Measurements from ENCODE around the gene AFF1. TPM values are rescaled to one million over a fixed set of nuclear protein-coding genes. Genes with fewer than 3 reads are reported as not detected.
A peak's percentile ranks its signal among the peaks of the same experiment; 100 is the strongest.

The AFF1 gene
- total RNA-seq = 10 to 100 TPM; 24.3 to 42.8 TPM
- 10 to 100 TPM in 1 of 2 donors, 1 to 10 TPM in 1; 7.2 to 18.6 TPM for polyA plus RNA-seq

- Histone ChIP-seq H3K4me3 (ENCODE audit: low read depth in 1 of 3, low read length in 3 of 3) (peak within 1 kb of the TSS; percentile 54 to 84 (median 67)), H3K27me3 (ENCODE audit: control insufficient read depth in 4 of 4, insufficient read depth in 4 of 4, low read length in 3 of 4) (no peaks in the 10 kb centered on the region), H3K9me3 (ENCODE audit: control insufficient read depth in 4 of 4, low read length in 3 of 4) (no peaks in the 10 kb centered on the region), H3K4me1 (ENCODE audit: control insufficient read depth in 4 of 4, insufficient read depth in 4 of 4, low read length in 3 of 4) (peaks cover 9 to 36% (median 22%) of the 10 kb centered on the region in 4 donors), H3K9ac (ENCODE audit: low read depth in 1 of 2, low read length in 2 of 2) (peak within 1 kb of the TSS; percentile 83 to 91), H3K36me3 (ENCODE audit: control insufficient read depth in 4 of 4, insufficient read depth in 3 of 4, low read depth in 1 of 4, low read length in 3 of 4) (no peaks in the 10 kb centered on the region), H3K27ac (ENCODE audit: low read depth in 1 of 2, low read length in 2 of 2) (peak within 1 kb of the TSS; percentile 90 to 99)
- under 1% methylated on average over 97 of the region's 97 CpGs for WGBS
- peak; percentile 99 for DNase-seq (ENCODE audit: low spot score)
- TF ChIP-seq NR2F2 (IDR thresholded peaks at IDR 0.05) = no peak
- peak; percentile 70 for TF ChIP-seq SP1 (IDR thresholded peaks at IDR 0.05)
- TF ChIP-seq HNF4G (IDR thresholded peaks at IDR 0.05) = no peak
- TF ChIP-seq REST (IDR thresholded peaks at IDR 0.05) = no peak
- TF ChIP-seq JUND (IDR thresholded peaks at IDR 0.05) = peak in 1 of 2 donors; percentile 9
- TF ChIP-seq YY1 (IDR thresholded peaks at IDR 0.05) = peak; percentile 73
- TF ChIP-seq ATF3 (IDR thresholded peaks at IDR 0.05) = no peak
- peak; percentile 42 to 65 for TF ChIP-seq RAD21 (IDR thresholded peaks at IDR 0.05)
- no peak for TF ChIP-seq MAX (IDR thresholded peaks at IDR 0.05)
- TF ChIP-seq TAF1 (conservative IDR thresholded peaks at IDR 0.05) = no peak
- TF ChIP-seq ZBTB33 (IDR thresholded peaks at IDR 0.05) = no peak
- peak in 1 of 2 donors; percentile 68 for TF ChIP-seq RXRA (IDR thresholded peaks at IDR 0.05)
- peak in 1 of 2 donors; percentile 7 for TF ChIP-seq GABPA (IDR thresholded peaks at IDR 0.05 in 1 of 2, conservative IDR thresholded peaks at IDR 0.05 in 1 of 2)
- TF ChIP-seq EGR1 (IDR thresholded peaks at IDR 0.05; ENCODE audit: low read depth in 2 of 2) = no peak
- TF ChIP-seq HNF4A (conservative IDR thresholded peaks at IDR 0.05) = peak; percentile 31 to 41
- TF ChIP-seq FOXA1 (IDR thresholded peaks at IDR 0.05) = no peak
- TF ChIP-seq CTCF (IDR thresholded peaks at IDR 0.05; ENCODE audit: low read depth, low read length, missing input control) = peak; percentile 35
- no peak for TF ChIP-seq FOXA2 (IDR thresholded peaks at IDR 0.05)
These were observed at the start of gene AFF1 for GRCh38 chr4:86934771-86935565. TSS of gene AFF1 (plus strand) at chr4:86935011. CDS start at chr4:86948534, 13,523 bp downstream.

Measured in liver (tissue), 9 donors.